Activated CD4-positive, alpha-beta T cell treated with anti-CD3 and anti-CD28 coated beads, Interleukin-2, amount 10 ng/mL, durations not matched to agents 24 days and 14 days (primary cell): ENCODE data around the gene C2CD4C. TPM values are rescaled to one million over a fixed set of nuclear protein-coding genes. Genes with fewer than 3 reads are reported as not detected.

Experiments
- total RNA-seq: library from RNA; stranded (reverse); gene quantifications from 2 replicates; pipeline ENCODE4 v1.2.3, GENCODE V29; 2022

C2CD4C gene
- total RNA-seq, 1 donor from 2014 or later = 0.07 TPM

Other genes starting within 250 kb of the C2CD4C start
- 0.07 and 0.24 TPM in 2 replicates for gene PLPP2, start 117.7 kb downstream of the C2CD4C start, total RNA-seq
- gene MIER2, start 64.4 kb downstream of the C2CD4C start, total RNA-seq = 27.6 and 32.0 TPM in 2 replicates
- gene SHC2, start 51.9 kb upstream of the C2CD4C start, total RNA-seq = not detected in 2 replicates
- gene MADCAM1, start 87.3 kb upstream of the C2CD4C start, total RNA-seq = 0.14 and 0.19 TPM in 2 replicates
- 13.5 and 15.6 TPM in 2 replicates for gene TPGS1, start 98.3 kb upstream of the C2CD4C start, total RNA-seq
- 52.8 and 55.0 TPM in 2 replicates for gene CDC34, start 122.6 kb upstream of the C2CD4C start, total RNA-seq
- gene GZMM, start 134.9 kb upstream of the C2CD4C start, total RNA-seq = 37.6 and 40.9 TPM in 2 replicates
- gene BSG, start 163.4 kb upstream of the C2CD4C start, total RNA-seq = 291 and 297 TPM in 2 replicates
- gene HCN2, start 180.7 kb upstream of the C2CD4C start, total RNA-seq = 1.1 TPM in 2 replicates
- gene POLRMT, start 224.4 kb upstream of the C2CD4C start, total RNA-seq = 103 and 104 TPM in 2 replicates
- gene FGF22, start 230.7 kb upstream of the C2CD4C start, total RNA-seq = not detected in 2 replicates